HG03066 (cell line): Measurements from ENCODE around the gene SLC4A11.
A peak's percentile ranks its signal among the peaks of the same experiment; 100 is the strongest.
"Not testable (repeated sequence)": the region's sequence is repeated elsewhere in the genome, so short reads cannot be mapped to it uniquely, and the experiment has no call there.

ENCODE experiments used
- ATAC-seq: cut with Tn5 transposase; IDR thresholded peaks from one replicate; pipeline ENCODE4 v1.9.1; 2021; ENCODE audit warnings: low read depth; ENCODE audit not compliant: unreplicated experiment

Gene SLC4A11

DNA sequence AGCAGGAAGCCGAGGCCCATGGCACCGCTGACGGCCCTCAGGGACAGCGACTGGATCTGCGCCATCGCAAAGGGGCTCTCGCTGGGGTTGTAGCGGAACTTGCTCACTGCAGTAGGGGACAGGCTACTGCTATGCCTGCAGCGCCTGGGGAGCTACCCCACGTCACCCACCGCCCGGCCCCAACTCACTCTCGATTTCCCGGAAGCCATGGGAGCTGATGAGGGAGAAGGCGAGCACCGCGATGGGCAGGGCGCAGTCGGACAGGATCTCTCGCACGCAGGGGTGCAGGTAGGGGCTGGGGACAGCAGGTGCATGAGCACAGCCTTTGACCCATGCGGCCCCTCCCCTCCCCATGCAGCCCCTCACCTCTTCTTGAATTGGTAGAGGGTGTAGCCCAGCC lies 9.8 kb downstream of the SLC4A11 start:
- no peak for ATAC-seq

DNA sequence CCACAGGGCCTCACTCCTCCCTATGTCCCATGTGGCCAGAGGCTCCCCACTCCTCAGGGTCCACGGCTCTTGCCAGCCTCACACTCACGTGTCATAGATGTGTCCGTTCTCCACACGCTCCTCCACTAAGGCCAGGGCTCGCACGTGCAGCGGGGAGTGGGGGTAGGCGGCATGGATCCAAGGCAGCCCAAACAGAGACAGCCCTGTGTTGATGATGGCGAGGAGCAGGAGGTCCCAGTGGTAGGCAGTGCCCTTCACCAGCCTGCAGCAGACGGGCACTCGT lies 10.3 kb downstream of the SLC4A11 start:
- ATAC-seq, result no peak

DNA sequence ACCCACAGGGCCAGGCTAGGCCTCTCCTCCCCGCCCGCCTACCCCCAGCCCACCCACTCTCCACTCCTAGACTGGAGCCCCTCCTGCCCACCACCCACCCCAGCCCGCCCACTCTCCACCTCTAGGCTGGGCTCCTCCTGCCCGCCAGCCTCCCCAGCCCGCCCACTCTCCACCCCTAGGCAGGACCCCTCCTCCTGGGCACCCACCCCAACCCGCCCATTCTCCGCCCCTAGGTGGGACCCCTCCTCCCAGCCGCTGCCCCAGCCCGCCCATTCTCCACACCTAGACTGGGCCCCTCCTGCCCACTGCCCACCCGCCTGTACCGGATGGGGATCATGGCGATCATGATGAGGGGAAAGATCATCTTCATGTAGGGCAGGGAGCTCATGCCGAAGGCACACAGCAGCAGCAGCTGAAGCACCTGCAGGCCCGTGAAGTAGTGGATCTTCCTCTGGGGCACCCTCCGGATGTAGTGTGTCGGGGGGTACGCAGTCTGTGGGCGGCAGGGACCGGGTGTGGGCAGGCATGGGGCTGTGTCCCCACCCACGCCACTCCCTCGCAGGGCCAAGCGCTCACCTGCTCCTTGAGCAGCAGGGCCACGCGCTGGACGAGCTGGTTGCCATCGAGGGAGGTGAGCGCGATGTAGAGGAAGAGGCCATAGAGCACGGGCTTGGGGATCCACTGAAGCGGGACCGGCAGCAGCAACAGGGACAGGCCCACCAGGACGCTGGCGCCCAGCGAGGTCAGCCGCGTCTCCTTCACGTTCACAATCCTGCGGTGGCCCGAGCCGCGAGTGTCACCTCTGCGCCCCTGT lies 10.8 kb downstream of the SLC4A11 start:
- no peak for ATAC-seq

DNA sequence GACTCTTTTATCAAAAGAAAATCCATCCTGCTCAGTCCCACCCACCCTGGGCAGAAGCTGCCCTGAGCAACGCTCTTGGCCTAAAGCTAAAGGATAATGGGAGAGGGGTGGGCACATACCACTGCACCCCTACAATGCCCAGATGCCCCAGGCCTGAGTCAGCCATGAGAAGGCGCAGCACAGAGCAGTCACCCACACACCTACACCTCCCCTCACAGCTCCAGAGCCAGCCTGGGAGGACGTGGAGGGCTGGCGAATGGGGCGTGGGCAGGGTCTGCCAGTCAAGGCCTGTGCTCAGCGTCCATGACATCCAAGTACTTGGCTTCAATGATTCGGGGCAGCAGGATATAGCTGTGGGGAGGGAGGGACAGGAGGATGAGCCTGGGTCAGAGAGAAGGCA lies 11.5 kb downstream of the SLC4A11 start:
- no peak for ATAC-seq

DNA sequence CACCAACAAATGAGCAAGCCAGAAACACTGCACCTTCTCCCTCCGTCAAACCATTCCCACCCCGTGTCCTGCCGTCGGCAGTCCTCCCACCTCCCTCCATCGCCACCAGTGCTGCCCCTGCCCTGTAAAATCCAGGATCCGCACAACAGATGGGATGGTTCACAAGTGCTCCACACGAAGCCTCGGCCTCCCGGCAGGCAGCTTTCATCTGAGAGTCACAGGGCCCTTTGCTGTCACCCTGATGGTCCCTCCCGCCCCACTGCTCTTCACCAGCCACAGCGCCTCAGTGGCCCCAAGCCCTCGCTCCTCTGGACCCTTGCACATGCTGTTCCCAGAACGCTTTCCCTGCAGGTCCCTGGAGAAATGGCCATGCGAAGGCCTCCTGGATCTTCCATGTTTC lies 12.1 kb downstream of the SLC4A11 start:
- ATAC-seq, result no peak

DNA sequence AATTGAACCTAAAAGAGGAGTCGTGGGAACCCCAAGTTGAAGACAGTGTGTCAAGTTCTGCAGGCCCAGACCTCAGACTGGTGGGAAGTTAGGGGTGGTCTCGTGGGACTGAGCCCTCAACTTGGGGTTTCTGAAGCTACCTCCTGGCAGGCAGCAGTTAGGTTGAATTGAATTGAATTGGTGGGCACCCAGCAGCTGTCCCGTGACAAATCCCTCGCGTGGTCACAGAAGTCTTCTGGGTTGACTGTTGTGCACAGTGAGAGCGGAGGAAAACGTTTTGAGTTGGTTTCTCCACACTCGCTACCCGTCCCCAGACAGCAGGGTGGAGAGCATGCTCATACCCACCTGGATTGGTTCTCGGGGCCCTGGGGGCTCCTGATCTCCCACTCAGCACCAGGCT lies 12.9 kb downstream of the SLC4A11 start:
- ATAC-seq, result no peak

DNA sequence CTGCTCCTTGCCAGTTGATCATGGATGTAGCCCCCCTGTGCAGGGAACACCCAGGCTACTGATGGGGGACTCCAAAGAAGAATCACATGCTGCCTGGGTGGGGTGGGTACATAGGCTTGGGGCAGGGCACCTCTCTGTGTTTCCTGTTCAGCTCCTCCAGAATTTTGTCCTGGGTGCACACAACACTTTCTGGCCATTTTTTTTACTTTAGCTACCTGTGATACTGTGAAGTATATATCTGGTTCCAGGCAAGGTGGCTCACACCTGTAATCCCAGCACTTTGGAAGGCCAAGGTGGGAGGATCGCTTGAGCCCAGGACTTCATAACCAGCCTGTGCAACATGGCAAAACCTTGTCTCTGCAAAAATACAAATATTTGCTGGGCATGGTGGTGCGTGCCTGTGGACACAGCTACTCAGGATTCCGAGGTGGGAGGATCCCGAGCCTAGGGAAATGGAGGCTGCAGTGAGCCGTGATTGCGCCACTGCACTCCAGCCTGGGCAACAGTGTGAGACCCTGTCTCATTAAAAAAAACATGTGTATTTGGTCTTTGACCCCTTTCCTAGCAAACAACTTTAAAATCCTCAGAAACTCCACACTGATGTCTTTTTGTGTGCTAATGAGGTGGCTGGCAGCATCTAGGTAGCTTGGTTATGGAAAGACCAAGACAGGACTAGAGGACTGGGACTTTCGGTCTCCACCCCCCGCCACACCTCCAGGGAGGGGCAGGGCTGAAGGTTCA lies 14.1 kb downstream of the SLC4A11 start:
- ATAC-seq, result no peak

DNA sequence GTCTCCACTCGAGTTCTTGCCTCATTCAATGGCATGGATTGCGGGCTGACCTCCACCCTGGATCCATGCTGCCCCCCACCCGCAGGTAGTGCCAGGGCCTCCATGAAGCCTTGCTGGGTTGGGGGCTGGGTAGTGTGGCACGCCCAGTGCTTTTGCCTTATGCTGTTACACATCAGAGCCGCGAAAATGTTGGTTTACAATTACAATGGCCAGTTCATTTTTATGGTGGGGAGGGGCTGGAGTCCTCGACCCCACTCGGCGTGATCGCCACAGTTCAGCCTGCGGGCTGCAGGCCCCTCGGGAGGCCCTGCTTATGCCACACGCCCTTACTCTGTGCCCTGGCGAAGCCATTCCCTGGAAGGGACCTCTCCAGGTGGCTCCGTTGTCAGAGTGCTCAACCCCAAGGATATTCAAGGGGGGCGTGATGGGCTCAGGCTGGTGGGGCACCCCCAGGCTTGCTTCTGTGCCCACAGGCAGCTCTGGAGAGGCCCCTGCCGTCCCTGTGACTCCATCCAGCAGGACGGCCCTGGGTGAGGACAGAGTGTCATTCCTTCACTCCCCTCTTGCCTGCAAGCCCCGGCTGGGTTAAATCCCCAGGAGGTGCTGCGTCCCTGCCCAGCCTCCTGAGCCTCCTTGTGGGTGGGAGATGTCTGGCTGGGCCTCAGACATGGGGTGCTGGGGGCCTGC lies 14.9 kb downstream of the SLC4A11 start:
- no peak for ATAC-seq

DNA sequence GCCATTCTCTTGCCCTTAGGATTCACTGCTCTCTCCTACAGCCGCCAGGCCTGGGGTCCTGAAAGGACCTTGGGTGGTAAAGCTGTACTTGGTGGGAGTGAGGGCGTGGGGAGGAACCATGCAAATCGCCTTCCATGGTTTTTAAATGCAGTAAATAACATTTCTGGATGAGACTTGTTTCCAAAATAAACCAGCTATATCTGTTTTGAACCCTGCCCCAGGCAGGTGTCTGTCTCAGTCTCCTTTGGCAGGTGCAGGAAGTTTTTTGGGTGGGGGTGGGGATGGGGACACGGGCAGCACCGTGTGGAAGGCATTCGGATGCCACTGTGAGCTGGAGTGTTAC lies 15.4 kb downstream of the SLC4A11 start:
- no peak for ATAC-seq

DNA sequence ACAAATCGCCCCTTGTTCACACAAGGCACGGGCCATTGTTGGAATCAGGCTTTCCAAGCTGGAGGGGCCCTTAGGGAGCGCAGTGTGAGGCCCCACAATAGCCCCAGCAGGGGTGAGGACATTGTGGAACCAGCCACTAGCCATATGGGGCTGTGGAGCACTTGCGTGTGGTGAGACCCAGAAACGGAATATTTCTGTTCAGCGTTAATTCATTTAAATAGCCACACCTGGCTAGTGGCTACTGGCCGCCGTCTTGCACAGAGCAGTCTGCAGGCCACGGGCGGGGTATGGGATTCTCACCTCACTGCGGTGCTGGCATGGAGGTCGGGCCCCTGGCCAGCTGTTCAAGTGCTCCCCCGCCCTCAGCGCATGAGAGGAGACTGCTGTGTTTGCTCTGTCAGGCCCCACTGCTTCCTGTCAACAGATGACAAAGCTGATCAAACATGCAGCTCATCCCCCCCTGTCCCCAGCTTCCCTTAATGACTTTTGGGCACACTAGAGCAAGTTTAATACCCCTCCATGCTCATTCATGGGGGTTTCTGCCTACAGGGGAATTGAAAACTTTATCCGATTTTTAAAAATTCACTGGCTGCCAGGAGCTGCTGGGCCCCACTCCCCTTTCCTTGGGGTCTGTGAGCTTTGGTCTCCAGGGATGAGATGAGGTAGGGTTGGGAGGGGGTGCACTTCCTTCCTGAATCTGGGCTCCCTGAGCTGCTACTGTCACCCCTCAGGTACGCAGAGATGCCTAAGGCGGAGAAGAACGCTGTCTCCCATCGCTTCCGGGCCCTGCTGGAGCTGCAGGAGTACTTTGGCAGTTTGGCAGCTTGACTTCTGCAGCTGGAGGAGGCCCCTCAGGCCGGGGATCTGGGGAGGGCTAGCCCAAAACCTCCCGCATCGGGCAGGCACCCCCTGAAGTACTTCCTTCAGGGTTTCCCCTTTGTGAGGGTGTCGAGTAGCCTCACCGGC lies 16.1 kb downstream of the SLC4A11 start:
- peak; percentile 69 for ATAC-seq

DNA sequence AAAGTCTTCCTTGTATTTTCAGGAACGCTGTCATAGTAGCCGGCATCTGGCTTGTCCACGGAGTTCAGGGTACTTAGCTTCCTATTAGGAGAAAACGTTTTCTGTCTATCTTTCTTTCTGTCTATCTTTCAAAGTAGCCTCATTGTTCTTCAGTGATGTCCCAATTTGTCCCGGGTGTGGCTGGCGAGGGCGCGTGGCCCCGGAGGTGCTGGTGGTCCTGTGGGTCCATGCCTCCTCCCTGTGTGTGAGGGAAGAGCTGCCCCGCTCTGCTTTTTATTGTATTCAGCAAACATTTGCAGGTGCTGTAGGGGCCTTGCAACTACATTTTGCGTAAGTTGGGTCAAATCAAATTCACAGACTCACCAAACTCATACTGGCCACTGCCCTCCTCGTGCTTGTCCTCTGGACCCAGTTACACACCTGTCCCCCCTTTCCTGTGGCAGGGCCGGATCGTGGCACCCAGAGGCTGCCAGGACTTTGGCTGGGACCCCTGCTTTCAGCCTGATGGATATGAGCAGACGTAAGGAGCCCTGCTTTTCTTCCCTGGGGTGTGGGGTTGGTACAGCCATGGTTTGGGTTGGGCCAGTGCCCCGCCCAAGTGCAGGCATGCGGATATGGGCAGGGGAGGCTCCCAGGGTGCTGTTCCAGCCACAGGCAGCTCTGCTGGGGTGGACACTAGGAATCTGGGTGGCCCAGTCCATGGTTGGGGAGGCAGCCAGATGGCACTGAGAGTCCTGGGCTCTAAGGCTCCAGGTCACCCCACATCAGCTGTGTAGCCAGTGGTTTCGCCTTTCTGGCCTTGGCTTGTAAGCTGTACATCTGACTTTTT lies 17.4 kb downstream of the SLC4A11 start:
- no peak for ATAC-seq

DNA sequence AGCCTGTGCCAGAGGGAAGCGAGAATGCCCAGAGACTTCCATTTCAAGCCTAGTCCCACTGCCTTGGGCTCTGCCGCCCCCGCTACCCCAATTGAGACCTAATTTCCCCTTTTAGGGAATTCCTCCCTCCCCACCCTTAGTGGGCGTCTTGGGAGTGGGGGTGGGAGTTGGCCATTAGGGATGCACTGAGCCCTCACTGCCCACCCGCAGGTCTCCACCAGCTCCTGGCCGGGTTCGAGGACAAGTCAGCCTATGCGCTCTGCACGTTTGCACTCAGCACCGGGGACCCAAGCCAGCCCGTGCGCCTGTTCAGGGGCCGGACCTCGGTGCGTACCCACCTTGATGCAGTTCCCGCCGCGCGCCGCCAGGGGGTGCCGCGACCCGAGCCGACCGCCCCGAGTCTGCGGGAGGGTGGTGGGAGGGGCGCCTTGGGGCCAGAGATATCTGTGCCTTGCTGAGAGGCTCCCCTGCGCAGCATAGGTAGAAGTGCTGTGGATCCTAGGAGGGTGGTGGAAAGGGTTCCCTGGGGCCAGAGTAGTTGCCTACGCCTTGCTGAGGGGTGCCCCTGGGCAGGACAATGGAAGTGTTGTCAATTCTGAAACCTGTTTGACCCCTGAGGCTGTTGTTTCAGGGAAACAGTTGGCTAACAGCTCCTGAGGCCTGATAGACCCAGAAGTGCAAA lies 20.5 kb downstream of the SLC4A11 start:
- no peak for ATAC-seq

DNA sequence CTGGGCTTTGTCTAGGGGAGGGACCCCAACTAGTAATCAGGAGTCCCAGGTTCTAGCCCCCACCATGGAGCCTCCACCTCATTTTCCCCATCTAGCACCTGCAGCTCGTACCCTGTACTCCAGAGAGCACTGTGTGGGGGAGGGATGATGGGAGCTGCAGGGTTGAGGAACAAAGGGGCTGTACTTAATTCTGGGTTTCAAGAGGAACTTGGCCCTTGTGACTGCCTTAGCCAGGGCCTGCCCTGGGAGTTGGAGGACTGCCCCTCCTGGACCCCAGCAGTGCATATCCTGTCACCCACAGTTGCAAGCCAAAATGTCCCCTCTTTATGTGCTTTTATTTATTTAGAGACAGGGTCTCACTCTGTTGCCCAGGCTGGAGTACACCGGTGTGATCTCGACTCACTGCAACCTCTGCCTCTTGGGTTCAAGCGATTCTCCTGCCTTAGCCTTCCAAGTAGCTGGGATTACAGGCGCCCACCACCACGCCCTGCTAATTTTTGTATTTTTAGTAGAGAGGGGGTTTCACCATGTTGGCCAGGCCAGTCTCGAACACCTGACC lies 23.6 kb downstream of the SLC4A11 start:
- not testable (repeated sequence) for ATAC-seq

DNA sequence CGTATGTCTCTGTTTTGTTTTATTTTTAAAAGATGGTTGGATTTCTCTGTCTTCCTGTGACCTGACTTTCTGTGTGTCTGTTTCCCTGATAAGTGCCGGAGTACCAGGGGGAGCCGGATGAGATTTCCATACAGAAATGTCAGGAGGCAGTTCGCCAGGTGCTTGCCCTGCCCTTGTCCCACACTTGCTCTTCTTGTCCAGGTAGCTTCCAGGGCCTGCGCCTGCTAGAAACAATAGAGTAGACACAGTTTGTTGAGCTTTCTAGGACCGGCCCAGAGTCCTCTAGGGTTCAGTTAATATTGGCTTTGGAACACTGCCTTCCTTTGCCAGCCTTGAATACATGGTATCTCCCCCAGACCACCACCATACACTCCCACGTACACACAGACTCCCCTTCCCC lies 25.8 kb downstream of the SLC4A11 start:
- no peak for ATAC-seq

DNA sequence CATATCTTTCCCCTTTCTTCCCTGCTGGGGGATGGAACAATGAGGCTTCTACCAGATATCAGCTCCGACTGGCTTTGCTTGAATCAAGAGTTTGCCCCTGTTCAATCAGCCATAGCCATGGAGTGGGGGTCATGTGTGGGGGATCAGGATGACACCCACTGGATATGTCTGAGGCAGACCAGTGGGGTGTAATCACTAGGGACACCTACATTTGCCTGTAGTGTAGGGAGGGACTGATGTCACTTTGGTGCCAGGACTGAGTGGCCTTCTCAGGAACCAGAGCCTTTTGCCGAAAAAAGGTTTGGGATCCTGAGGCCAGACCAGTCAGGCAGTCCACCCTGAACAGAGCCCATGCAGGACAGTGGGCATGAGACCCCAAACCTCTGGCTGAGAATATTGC lies 28.6 kb downstream of the SLC4A11 start:
- ATAC-seq, result no peak

DNA sequence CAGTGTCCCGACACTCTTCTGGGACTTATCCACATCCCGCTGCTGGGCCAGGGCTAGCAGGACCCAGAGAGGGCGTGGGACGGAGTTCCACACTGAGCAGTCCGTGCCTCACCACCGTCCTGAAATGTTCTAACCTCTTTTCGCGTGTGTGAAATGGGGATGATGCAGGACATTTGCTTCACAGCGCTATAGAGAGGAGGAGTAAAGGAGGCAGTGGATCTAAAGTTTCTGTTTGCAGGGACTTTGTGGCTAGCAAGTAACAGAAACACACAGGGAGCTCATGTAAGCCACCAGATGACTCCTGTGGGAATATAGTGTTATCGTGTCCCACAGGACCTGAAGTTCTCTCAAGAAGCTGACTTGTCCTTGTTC lies 29.1 kb downstream of the SLC4A11 start:
- no peak for ATAC-seq

DNA sequence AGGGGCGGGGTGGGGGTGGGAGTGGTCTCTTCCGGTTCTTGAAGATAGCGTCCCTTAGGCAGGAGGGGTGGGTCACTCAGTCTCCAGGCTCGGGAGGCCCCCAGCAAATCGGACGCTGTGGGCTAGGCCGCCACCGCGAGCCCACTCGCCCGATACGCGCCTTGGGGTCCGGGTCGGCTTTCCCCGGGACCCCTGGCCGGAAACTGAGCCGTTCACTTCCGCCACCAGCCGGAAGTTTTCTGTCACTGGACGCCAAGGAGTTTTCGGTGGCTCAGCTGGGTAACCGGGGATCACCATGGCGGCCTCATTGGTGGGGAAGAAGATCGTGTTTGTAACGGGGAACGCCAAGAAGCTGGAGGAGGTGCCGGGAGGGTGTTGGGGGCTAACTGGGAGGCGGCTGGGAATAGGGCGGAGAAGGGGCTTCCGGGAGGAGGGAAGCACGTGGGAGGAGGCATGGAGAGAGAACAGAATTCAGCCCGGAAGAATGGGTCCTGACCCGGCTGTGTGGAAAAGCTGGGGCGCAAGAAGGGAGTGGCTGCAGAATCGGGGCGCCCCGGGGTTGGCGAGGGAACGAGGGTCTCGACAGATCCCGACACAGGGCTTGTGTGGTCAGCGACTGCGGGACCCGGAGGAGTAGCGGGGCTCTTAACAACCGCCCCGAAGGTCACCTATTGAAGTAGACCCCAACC lies 29.6 kb downstream of the SLC4A11 start, which contains the start of gene ITPA:
Gene ITPA (plus strand): TSS at position 242 of the 689 bp plus-strand sequence. CDS start 54 bp downstream, at position 296.
- ATAC-seq, result no peak

DNA sequence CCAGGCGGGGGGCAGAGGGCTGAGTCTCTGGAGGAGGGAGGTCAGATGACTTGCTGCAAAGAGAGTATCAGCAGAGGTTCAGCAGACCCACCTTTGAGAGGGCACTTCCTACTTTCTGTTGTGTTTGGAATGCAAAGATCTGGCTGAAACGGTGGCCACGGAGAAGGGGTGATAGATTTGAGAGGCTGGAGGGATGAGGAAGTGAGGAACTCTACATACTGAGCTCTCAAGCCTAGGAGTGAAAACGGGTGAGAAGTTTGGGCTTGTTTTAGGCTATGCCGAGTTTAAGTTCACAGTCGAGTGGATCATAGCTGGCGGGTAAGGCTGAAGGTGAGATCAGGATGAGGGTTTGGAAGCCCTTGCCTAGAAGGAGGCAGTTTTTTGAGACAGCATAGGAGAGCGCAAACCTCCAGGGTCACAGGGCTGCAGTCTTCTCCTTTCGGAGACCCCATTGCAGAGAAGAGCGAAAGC lies 30.2 kb downstream of the SLC4A11 start:
- no peak for ATAC-seq
